ENCODE measurements around the gene IL20RA. TPM values are rescaled to one million over a fixed set of nuclear protein-coding genes. Genes with fewer than 3 reads are reported as not detected.

The IL20RA gene
- total RNA-seq, 4 donors from 2014 or later: 2.0 to 3.3 (median 2.3) TPM

GRCh38 chr6:137010128-137010718 is 34.5 kb downstream of the IL20RA start:
- WGBS, 2 donors (ENCODE audit: low coverage in 1 of 2): 82 to 90% methylated on average over 4 of the region's 4 CpGs
- no peaks in the 10 kb centered on the region for H3K9me3 ChIP-seq

GRCh38 chr6:137008204-137008603 is 36.6 kb downstream of the IL20RA start:
- Histone ChIP-seq H3K27ac (no peak overlapping the region), H3K9me3 (no peaks in the 10 kb centered on the region), H3K27me3 (peaks cover 9% of the 10 kb centered on the region), H3K4me1 (no peaks in the 10 kb centered on the region), H3K4me3 (no peak overlapping the region), H3K36me3 (no peaks in the 10 kb centered on the region)
- ATAC-seq: no peak
- no peak for TF ChIP-seq EP300 (IDR thresholded peaks at IDR 0.05)
- TF ChIP-seq, protein P1, sequence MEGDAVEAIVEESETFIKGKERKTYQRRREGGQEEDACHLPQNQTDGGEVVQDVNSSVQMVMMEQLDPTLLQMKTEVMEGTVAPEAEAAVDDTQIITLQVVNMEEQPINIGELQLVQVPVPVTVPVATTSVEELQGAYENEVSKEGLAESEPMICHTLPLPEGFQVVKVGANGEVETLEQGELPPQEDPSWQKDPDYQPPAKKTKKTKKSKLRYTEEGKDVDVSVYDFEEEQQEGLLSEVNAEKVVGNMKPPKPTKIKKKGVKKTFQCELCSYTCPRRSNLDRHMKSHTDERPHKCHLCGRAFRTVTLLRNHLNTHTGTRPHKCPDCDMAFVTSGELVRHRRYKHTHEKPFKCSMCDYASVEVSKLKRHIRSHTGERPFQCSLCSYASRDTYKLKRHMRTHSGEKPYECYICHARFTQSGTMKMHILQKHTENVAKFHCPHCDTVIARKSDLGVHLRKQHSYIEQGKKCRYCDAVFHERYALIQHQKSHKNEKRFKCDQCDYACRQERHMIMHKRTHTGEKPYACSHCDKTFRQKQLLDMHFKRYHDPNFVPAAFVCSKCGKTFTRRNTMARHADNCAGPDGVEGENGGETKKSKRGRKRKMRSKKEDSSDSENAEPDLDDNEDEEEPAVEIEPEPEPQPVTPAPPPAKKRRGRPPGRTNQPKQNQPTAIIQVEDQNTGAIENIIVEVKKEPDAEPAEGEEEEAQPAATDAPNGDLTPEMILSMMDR (IDR thresholded peaks at IDR 0.05): no peak
- no peak for TF ChIP-seq POLR2AphosphoS5 (IDR thresholded peaks at IDR 0.05)
- TF ChIP-seq POLR2A (IDR thresholded peaks at IDR 0.05): no peak
- whole genome bisulfite sequencing, 2 donors (ENCODE audit: low coverage in 1 of 2): 60 to 66% methylated on average over 1 to 7 of the region's 9 CpGs

More at GRCh38 chr6:137010128-137010718, 34.5 kb downstream of the IL20RA start:
- Histone ChIP-seq H3K27ac (no peak overlapping the region), H3K27me3 (peaks cover 9% of the 10 kb centered on the region), H3K4me1 (no peaks in the 10 kb centered on the region), H3K4me3 (no peak overlapping the region), H3K36me3 (no peaks in the 10 kb centered on the region)
- no peak for ATAC-seq
- TF ChIP-seq POLR2AphosphoS5 (IDR thresholded peaks at IDR 0.05) (no peak), POLR2A (IDR thresholded peaks at IDR 0.05) (no peak), EP300 (IDR thresholded peaks at IDR 0.05) (no peak)
- TF ChIP-seq, protein P1 (IDR thresholded peaks at IDR 0.05): no peak

GRCh38 chr6:137006056-137006455 is 38.7 kb downstream of the IL20RA start:
- Histone ChIP-seq H3K36me3 (no peaks in the 10 kb centered on the region), H3K4me1 (no peaks in the 10 kb centered on the region), H3K9me3 (no peaks in the 10 kb centered on the region), H3K4me3 (no peak overlapping the region), H3K27me3 (no peaks in the 10 kb centered on the region), H3K27ac (no peak overlapping the region)
- 80 to 86% methylated on average over 4 to 6 of the region's 9 CpGs for WGBS, 2 donors (ENCODE audit: low coverage in 1 of 2)
- no peak for TF ChIP-seq EP300 (IDR thresholded peaks at IDR 0.05)
- TF ChIP-seq POLR2AphosphoS5 (IDR thresholded peaks at IDR 0.05): no peak
- no peak for TF ChIP-seq POLR2A (IDR thresholded peaks at IDR 0.05)
- no peak for ATAC-seq

GRCh38 chr6:137005073-137005472 is 39.7 kb downstream of the IL20RA start:
- Histone ChIP-seq H3K4me3 (no peak overlapping the region), H3K36me3 (no peaks in the 10 kb centered on the region), H3K27ac (no peak overlapping the region), H3K4me1 (no peaks in the 10 kb centered on the region), H3K27me3 (no peaks in the 10 kb centered on the region), H3K9me3 (no peaks in the 10 kb centered on the region)
- TF ChIP-seq POLR2AphosphoS5 (IDR thresholded peaks at IDR 0.05): no peak
- no peak for TF ChIP-seq POLR2A (IDR thresholded peaks at IDR 0.05)
- TF ChIP-seq EP300 (IDR thresholded peaks at IDR 0.05): no peak
- TF ChIP-seq, protein P1 (IDR thresholded peaks at IDR 0.05): no peak
- ATAC-seq: no peak
- 70 to 92% methylated on average over 5 of the region's 6 CpGs for WGBS, 2 donors (ENCODE audit: low coverage in 1 of 2)

GRCh38 chr6:137002505-137002904 is 42.3 kb downstream of the IL20RA start:
- no peak for ATAC-seq
- Histone ChIP-seq H3K27me3 (peaks cover 2% of the 10 kb centered on the region), H3K9me3 (no peaks in the 10 kb centered on the region), H3K36me3 (no peaks in the 10 kb centered on the region), H3K27ac (no peak overlapping the region), H3K4me3 (no peak overlapping the region), H3K4me1 (no peaks in the 10 kb centered on the region)
- 60 to 100% methylated on average over 1 to 3 of the region's 3 CpGs for WGBS, 2 donors (ENCODE audit: low coverage in 1 of 2)
- no peak for TF ChIP-seq POLR2A (IDR thresholded peaks at IDR 0.05)
- no peak for TF ChIP-seq EP300 (IDR thresholded peaks at IDR 0.05)

GRCh38 chr6:137001977-137002302 is 42.8 kb downstream of the IL20RA start:
- Histone ChIP-seq H3K36me3 (no peaks in the 10 kb centered on the region), H3K9me3 (no peaks in the 10 kb centered on the region), H3K4me3 (no peak overlapping the region), H3K27me3 (peaks cover 8% of the 10 kb centered on the region), H3K27ac (no peak overlapping the region), H3K4me1 (no peaks in the 10 kb centered on the region)
- TF ChIP-seq POLR2A (IDR thresholded peaks at IDR 0.05) (no peak), EP300 (IDR thresholded peaks at IDR 0.05) (no peak), POLR2AphosphoS5 (IDR thresholded peaks at IDR 0.05) (no peak)
- TF ChIP-seq, protein P1 (IDR thresholded peaks at IDR 0.05): no peak
- ATAC-seq: no peak
- WGBS, 2 donors (ENCODE audit: low coverage in 1 of 2): 42 to 48% methylated on average over 4 to 6 of the region's 7 CpGs
